ENCODE results near the gene TBC1D9B.
"Not testable (repeated sequence)": the region's sequence is repeated elsewhere in the genome, so short reads cannot be mapped to it uniquely, and the experiment has no call there.

Gene TBC1D9B

GRCh38 chr5:179886190-179886911, 21.3 kb downstream of the TBC1D9B start:
- DNase-seq (ENCODE audit: low read depth in 3 of 3, low spot score in 1 of 3) = no peak

- no peak for DNase-seq (ENCODE audit: low read depth in 3 of 3, low spot score in 1 of 3)
Observed at GRCh38 chr5:179885491-179886090, 22.1 kb downstream of the TBC1D9B start.

DNA sequence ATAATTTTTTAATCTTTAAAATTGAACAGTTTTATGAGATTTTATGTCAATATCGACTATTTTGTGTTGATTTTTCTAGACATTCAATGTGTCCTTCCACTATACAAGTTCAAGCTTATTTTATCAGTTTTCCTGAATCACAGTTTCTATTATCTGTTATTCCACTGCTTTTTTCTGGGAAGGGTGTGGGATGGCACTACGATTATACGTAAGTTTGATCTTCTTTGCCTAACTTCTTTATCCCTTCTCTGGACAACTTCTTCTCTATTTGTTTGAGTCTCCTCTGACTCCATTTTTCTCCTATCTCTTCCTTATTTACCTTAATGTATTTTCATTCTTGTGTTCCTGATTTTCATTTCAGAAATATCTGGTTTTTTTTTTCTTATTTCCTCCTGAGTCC, 24.5 kb downstream of the TBC1D9B start:
- no peak for DNase-seq (ENCODE audit: low read depth in 3 of 3, low spot score in 1 of 3)

- DNase-seq (ENCODE audit: low read depth in 3 of 3, low spot score in 1 of 3) = no peak
Observed at GRCh38 chr5:179882338-179882737, 25.4 kb downstream of the TBC1D9B start.

DNA sequence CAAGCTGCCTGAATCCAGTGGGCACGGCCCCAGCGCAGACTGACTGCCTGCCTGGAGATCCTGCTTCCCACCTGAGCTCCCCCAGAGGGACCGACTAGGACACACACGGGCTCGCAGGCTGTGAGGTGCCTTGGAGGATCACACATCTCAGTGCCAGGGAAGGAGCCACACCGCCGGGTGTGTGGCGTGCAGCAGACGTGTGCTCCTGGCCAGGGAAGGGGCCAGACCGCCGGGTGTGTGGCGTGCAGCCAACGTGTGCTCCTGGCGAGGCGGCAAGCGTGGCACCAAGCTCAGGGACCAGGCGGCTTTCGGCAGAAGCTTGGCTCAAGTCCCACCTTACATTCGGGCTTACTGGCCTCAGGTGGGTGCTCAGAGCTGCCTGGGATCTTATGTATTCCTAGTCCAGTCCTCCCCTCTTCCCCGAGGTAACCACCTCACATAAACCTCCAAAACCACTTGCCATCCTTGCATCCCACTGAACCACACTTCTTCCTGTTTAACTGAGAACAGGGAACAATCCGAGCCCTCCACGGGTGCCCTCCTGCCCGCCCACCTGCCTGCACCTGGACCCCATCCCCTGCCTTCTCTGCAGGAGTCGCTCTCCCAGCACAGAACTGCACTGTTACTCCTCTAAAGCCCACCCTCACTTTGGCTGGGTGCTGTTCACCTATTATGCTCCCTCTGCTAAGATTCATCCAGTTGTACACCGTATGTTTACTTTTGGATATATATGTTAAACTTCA, 26.7 kb downstream of the TBC1D9B start:
- no peak for DNase-seq (ENCODE audit: low read depth in 3 of 3, low spot score in 1 of 3)

DNA sequence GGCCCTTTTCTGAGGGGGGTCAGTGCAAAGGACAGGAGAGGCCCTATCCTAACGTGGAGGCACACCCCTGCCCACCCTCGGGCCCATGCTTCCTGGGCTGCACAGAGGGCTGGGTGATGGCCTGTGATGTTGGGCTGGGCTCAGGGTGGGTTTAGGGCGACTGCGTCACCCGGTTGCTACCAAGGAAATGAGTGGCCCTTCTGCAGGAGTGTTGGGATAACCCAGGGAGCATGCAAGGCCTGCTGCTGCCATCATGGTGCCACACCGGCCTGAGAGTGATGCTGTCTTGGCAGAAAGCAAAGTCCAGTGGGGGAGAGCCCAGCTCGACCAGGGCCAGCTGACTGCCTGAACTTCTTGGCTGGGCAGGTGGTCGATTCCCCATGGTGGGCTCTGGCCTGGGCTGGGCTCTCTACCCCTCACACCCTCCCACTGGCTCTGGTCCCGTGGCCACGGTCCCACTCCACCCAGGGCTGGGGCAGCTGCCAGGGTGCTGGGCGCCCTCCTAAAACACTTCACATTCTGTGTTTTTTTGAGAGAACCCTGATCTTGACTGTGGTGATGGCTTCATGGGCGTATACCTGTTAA, 27.5 kb downstream of the TBC1D9B start:
- DNase-seq (ENCODE audit: low read depth in 3 of 3, low spot score in 1 of 3) = no peak

DNA sequence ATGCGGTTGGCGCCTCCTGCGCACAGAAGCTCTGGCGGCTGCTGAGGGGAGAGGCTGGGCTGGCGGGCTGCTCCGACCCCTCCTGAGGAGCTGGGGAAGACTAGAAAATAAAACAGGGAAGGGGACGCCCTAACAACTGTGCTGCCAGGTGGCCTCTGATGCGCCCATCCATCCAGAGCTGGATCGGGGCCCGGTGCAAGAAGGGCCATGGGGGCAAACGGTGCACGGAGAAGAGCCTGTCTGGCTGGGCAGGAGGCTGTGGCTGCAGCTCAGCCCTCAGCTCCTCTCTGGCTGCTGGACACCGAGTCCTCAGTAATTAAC, 28.0 kb downstream of the TBC1D9B start:
- DNase-seq (ENCODE audit: low read depth in 3 of 3, low spot score in 1 of 3) = no peak

GRCh38 chr5:179879003-179879689, 28.6 kb downstream of the TBC1D9B start:
- DNase-seq (ENCODE audit: low read depth in 3 of 3, low spot score in 1 of 3) = no peak

DNA sequence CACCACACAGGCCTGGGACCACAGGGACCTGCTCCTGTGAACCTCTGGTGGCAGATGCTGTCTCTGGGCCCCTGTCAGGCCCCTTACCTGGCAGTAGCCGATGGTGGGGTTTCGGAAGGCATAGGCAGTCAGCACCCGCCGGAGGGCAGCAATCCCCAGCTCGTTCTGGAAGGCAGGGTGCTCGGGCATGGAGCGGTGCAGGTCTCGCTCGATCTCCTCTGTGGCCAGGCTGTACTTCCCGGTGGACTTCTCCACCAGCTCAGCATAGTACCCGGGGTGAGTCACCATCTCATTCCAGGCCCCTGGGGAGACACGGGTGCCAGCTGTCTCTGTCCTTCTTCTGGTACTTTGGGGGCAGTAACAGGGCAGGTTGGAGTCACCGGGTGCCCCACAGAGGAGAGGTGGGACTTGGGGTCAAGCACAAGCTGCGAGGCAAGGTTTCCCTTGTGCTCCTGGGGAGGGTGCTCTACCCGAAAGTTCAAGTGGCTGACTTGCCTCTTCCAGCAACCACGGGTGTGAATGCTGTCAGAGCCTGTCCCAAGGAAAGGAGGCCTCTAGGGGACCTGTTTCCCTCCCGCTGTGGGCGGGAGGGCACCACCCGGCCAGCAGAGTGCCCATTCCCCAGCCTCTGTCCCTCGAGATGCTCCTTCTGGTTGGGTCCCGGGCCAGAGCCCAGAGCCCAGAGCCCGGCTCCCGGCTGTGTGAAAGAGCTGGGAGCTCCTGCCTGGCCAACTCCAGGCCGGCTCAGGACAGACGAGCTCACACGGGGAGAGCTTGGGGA, 29.3 kb downstream of the TBC1D9B start:
- no peak for DNase-seq (ENCODE audit: low read depth in 3 of 3, low spot score in 1 of 3)

- DNase-seq (ENCODE audit: low read depth in 3 of 3, low spot score in 1 of 3) = no peak
Observed at GRCh38 chr5:179876610-179876952, 31.1 kb downstream of the TBC1D9B start.

GRCh38 chr5:179875741-179876609, 31.7 kb downstream of the TBC1D9B start:
- no peak for DNase-seq (ENCODE audit: low read depth in 3 of 3, low spot score in 1 of 3)

DNA sequence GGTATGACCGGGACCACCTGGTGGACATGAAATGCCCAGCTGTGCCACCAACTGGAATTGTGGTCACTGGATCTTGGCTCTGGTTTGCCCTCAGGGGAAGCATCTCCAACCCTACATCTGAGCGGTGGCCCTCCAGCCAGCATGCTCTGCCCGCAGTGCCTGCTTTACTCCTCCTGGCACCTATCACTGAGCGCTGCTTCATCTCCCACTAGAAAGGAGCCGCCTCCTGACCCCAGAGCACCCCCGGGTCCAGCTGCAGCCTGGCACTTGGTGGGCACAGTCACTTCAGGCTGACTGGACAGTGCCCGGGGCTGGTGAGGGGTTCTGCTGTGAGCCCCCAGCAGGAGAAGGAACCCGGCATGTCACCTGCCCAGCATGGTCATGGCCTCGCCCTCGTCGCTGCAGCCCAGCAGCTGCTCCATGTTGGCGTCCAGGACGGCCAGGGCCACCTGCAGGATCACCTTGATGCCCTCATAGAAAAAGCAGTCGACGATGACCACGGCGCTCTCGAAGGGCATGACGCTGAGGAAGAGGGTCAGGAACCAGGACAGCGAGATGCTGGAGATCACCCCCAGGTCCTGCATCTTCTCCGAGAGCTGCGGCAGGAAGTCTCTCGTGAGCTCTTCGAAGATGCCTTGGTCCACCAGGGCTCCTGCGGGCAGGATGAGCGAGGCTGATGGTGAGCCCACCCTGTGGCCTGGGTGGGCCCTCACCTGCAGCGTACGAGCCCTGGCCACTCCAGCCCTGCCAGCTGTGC, 33.0 kb downstream of the TBC1D9B start:
- no peak for DNase-seq (ENCODE audit: low read depth in 3 of 3, low spot score in 1 of 3)

- no peak for DNase-seq (ENCODE audit: low read depth in 3 of 3, low spot score in 1 of 3)
Observed at GRCh38 chr5:179874136-179874535, 33.6 kb downstream of the TBC1D9B start.

- no peak for DNase-seq (ENCODE audit: low read depth in 3 of 3, low spot score in 1 of 3)
Observed at GRCh38 chr5:179873588-179874110, 34.0 kb downstream of the TBC1D9B start.

DNA sequence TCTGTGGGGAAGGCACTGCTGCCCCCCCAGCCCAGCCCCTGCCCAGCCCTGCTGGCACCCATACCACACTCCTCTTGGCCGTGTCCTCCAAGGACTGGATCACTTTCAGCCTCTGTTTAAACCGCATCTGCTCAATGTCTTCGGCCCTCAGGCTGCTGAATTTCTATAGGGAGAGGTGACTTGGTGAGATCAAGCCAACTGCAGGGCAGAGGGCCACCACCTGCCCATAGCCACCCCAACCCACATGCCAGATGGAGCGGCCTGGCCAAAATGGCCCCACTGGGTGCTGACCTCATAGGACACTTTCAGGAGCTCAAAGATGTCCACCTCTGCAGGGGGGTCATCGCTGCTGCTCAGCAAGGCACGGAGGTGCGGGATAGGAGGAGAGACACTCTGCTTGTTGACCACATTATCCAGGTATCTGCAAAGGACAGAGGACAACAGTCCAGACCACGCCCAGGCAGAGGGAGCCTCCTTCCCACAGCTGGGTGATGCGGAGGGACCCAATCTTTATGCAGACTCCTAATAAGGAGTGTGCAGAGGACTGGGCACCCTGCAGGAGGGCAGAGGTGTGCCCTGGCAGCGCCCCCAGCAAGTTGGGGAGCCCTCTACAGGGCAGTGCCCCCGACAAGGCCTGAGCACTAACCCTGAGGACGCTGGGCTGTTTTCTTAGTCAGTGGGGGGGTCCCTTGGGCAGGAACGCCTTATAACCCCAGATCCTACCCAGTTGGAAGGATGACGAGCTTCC, 34.7 kb downstream of the TBC1D9B start:
- no peak for DNase-seq (ENCODE audit: low read depth in 3 of 3, low spot score in 1 of 3)

DNA sequence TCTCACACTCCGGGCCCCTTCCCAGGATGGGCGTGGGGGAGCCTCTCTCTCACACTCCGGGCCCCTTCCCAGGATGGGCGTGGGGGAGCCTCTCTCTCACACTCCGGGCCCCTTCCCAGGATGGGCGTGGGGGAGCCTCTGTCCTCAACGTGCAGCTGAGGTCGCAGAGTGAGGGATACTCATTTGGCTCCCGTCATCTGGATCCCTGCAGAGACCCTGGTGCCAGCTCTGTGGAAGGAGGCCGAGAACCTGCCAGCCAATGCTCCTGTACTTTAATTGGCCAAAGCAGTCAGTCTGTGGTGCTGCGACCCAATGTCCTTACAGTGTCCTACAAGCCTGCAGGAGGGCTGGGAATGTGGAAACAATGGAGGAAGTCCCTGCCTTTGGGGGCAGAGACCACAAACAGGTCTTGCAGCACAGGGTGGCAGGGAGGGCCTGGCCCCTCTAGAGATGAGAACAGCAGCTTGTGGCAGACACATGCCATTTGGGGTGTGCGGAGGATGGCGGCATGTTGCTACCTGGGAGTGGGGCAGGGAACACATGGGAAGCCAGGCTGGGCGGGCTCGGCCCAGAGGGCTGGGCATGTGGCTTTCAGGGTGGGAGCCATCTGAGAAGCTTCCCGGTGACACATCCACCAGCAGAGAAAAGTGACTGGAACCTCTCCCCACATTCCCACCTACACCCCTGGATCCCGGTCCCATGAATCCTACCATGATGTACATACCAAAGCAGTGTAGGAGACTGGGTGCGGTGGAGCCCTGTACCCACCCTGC, 35.5 kb downstream of the TBC1D9B start:
- DNase-seq (ENCODE audit: low read depth in 3 of 3, low spot score in 1 of 3) = no peak

- DNase-seq (ENCODE audit: low read depth in 3 of 3, low spot score in 1 of 3) = not testable (repeated sequence)
Observed at GRCh38 chr5:179871533-179871932, 36.2 kb downstream of the TBC1D9B start.

All from stimulated activated CD4-positive, alpha-beta T cell treated with anti-CD3 and anti-CD28 coated beads, TNF-alpha, amount 100 ng/mL, for 1 hour (primary cell).